VCaP (cell line): ENCODE measurements around the gene MYL4.
A peak's percentile ranks its signal among the peaks of the same experiment; 100 is the strongest.

Experiments
- H3K27ac ChIP-seq: fragments of 450-650 bp; 2 replicates; pipeline ENCODE4 v1.5.1; 2017
- CTCF ChIP-seq: fragments of 450-650 bp; conservative IDR thresholded peaks from 2 replicates; pipeline ENCODE4 v1.5.1; 2017; ENCODE audit warnings: mild to moderate bottlenecking, moderate library complexity

Gene MYL4

GRCh38 chr17:47232465-47232864 is 23.3 kb downstream of the MYL4 start:
- no peak for TF ChIP-seq CTCF
- no peak overlapping the region for H3K27ac ChIP-seq

GRCh38 chr17:47235506-47235905 is 26.4 kb downstream of the MYL4 start:
- no peak overlapping the region for H3K27ac ChIP-seq
- no peak for TF ChIP-seq CTCF

GRCh38 chr17:47235923-47236322 is 26.8 kb downstream of the MYL4 start:
- no peak overlapping the region for H3K27ac ChIP-seq
- no peak for TF ChIP-seq CTCF

GRCh38 chr17:47237841-47238240 is 28.7 kb downstream of the MYL4 start:
- TF ChIP-seq CTCF: no peak
- H3K27ac ChIP-seq: no peak overlapping the region

GRCh38 chr17:47238321-47239010 is 29.3 kb downstream of the MYL4 start:
- H3K27ac ChIP-seq: no peak overlapping the region
- TF ChIP-seq CTCF: no peak

GRCh38 chr17:47239619-47239966 is 30.4 kb downstream of the MYL4 start:
- no peak for TF ChIP-seq CTCF
- H3K27ac ChIP-seq: peak overlapping the region; percentile 73

- peak overlapping the region; percentile 73 for H3K27ac ChIP-seq
- no peak for TF ChIP-seq CTCF
Measured at GRCh38 chr17:47239967-47240651, 31.0 kb downstream of the MYL4 start.
